Activated CD4-positive, alpha-beta T cell treated with anti-CD3 and anti-CD28 coated beads, Interleukin-10, Interleukin-2, amounts not matched to agents 100 ng/mL and 50 ng/mL, durations not matched to agents 16 hours and 8 hours (primary cell): ENCODE measurements around the gene INPP5D.
"Not testable (repeated sequence)": the region's sequence is repeated elsewhere in the genome, so short reads cannot be mapped to it uniquely, and the experiment has no call there.

Experiments
- DNase-seq: peaks from one replicate; pipeline ENCODE4 v3.0.0-alpha.2; 2020

The INPP5D gene

DNA sequence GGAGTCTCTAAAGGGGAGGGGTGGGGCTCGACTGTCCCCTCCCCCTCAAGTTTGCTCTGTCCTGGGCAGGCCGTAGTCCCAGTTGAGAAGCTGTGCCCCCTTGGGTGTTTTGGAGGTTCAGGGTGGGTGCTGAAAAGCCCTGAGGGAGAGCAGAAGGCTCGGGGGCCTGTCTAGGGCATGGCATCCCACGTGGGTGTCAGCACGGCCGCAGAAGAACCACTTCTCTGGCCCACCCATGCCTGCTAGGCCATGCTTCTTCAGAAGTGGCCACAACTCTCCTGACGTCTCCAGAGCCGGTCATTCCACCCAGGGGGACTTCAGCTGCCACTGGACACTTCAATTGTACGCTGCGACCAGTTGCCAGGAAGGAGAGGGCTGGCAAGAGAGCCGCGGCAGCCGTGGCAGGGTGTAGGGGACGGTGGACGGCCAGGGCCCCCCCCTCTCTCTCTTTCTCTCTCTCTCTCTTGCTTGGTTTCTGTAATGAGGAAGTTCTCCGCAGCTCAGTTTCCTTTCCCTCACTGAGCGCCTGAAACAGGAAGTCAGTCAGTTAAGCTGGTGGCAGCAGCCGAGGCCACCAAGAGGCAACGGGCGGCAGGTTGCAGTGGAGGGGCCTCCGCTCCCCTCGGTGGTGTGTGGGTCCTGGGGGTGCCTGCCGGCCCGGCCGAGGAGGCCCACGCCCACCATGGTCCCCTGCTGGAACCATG, at the start of gene INPP5D:
Gene INPP5D (plus strand): TSS at position 546 of the 704 bp plus-strand sequence. CDS start 137 bp downstream, at position 683.
- peak; percentile 89 for DNase-seq

DNA sequence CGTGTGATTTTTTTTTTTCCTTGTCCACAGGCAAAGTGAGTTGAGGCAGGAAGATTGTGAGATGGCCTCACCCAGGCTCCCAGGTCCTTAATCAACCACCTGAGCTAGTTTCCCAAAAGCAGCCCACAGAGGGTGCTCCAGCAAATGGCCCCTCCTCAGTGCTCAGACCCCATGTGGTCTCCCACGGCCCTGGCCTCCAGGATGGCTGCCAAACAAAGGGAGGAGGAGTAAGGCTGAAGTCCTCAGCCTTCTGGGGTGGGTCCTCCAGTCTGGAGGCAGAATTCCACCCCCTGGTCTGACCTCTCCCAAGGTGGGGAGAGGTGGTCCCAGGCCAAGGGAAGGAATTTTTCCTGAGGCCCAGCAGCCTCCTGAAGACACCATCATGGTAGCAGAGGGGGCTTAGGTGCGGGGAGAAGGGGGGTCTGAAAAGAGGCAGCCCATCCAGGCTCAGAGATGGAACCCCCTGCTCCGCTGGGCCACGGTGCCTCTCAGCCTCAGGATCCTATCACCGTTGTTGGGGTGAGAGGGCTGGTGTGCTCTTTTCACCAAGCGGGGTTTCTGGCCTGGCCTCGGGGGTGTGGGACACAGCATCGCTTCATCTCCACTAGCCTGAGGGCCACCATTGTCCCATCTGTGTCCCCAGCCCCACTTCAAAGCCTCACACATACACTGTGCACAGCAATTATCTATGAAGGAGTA, 49.4 kb upstream of the INPP5D start:
- no peak for DNase-seq

DNA sequence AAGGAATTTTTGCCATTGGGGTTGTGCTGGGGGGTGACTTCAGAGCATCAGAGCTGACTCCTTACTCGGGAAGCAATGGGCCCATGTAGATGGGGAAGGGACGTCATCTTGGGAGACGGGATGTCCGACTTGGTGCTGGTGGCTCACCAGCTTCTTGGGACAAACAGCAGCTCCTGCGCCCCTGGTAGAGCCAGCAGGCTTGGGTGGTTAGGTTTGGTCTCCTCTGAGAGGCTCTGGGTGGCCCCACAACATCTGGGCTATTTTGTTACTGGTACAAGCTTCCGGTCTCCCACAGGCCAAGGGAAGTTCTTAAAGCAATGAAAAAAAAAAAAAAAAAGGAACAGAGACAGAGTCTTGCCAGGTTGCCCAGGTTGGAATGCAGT, 48.9 kb upstream of the INPP5D start:
- DNase-seq, result no peak

DNA sequence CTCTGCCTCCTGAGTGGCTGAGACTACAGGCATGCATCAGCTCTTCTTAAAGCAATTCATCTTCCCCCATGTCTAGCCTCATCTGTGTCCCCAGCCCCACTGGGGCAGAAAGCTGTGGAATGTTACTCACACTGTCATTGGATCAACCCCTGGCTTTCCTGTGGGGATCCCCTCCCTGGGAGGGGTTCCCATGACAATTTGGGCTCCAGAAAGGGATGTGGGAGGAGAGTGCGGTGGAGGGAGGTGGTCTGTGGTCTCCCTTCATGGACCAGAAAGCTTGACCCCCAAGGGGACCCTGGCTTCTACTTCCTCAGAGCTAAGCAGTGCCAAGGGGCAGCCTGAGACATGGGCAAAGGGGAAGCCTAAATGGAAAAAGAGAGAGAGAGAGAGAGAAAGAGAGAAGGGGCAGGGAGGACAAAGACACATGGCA, 48.4 kb upstream of the INPP5D start:
- no peak for DNase-seq

DNA sequence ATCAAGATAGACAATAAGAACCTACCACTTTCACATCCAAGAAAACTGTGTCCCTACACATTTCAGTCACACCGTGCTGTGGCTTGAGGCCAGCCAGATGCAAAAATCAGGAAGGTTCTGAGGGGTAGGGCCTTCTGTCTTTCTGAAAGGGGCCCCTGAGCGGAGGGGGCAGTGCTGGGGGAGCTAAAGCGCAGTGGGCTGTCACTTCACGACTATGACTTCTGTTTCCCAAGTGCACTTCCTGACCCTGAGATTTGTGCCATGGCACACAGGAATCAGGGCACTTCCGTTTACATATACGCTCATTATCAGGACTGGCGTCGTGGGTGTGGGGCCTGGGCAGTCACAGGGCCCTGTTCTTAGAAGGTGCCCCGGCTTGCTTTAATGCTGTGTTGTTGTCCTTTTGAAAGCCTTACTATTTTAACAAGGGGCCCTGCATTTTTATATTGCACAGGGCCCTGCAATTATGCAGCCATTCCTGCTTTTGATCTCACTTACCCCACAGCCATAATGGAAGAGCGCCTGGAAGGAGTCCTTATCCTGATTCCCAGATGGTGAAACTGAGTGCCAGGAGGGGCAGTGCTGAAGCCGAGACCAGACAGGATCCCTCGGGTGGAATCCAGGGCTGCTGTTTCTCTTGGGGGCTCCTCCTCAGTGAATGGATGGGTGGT, 47.7 kb upstream of the INPP5D start:
- DNase-seq, result no peak

DNA sequence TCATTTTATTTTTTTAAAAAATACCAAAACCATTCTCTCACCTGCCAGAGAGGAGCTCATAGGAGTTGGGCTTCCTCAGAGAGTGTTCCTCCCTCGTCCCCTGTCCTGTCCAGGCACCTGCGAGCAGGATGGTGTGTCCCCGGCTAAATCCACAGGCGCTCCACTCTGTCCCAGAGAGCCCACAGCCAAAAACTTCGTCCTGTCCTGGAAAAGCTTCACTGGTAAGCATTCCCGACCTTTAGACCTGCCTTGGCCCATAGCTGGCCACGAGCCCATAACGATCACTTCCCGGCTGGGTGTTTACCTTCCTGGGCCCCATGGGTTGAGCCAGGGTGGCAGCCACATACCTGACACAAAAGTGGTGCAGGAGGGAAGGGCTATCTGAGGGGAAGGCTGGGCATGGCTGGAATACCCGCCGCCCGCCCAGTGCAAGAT, 47.1 kb upstream of the INPP5D start, which contains the start of gene NGEF:
Gene NGEF (minus strand): TSS at position 230 of the 435 bp plus-strand sequence. CDS start 38,366 bp downstream, outside the sequence.
- DNase-seq, result no peak

DNA sequence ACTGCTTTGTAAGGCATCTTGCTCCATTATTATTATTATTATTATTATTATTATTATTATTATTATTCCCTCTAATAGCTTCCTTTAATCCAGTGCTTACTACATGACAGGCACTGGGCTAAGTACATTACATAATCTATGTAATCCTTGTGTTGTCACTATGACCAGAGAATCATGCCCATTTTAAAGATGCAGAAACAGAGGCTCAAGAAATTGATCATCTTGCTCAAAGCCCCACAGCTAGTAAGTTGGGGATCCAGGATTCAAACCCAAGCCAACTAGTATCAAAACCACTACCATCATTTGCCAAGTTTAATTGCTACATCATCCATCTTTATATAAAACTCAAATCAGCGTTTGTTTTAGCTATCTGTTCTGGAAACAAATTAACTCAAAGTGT, 46.5 kb upstream of the INPP5D start:
- no peak for DNase-seq

DNA sequence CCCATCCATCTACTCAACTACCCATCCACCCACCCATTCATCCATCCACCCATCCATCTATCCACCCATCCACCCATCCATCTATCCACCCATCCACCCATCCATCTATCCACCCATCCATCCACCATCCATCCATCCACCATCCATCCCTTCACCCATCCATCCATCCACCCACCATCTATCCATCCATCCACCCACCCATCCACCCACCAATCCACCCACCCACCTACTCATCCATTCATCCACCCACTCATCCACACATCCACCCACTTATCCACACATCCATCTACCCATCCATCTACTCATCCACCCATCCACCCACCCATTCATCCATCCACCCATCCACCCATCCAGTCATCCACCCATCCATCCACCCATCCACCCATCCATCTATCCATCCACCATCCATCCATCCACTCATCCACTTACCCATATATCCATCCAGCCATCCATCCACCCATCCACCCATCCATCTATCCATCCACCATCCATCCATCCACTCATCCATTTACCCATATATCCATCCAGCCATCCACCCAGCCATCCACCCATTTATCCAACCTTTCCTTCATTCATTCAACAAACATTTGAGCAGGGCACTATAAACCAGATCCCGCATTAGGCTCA, 45.0 kb upstream of the INPP5D start:
- DNase-seq, result no peak

DNA sequence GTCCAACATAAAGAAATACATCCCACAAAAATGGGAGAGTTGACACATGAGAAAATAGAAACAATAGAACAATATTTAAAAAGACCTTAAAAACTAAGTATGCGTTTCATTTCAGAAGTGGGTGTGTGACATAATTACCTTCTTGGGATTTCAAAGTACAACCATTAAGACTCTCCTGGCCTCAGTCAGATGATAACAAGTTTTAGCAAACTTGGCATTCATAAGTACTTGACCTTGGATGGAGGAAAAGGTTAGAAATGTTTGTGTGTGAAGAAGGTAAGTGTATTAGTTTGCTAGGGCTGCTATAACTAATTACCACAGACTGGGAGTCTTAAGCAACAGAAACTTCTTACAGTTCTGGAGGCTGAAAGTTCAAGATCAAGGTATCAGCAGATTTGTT, 42.2 kb upstream of the INPP5D start:
- no peak for DNase-seq

DNA sequence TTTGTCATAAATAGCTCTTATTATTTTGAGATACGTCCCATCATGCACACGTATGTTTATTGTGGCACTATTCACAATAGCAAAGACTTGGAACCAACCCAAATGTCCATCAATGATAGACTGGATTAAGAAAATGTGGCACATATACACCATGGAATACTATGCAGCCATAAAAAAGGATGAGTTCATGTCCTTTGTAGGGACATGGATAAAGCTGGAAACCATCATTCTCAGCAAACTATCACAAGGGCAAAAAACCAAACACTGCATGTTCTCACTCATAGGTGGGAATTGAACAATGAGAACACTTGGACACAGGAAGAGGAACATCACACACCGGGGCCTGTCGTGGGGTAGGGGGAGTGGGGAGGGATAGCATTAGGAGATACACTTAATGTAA, 40.5 kb upstream of the INPP5D start:
- not testable (repeated sequence) for DNase-seq

DNA sequence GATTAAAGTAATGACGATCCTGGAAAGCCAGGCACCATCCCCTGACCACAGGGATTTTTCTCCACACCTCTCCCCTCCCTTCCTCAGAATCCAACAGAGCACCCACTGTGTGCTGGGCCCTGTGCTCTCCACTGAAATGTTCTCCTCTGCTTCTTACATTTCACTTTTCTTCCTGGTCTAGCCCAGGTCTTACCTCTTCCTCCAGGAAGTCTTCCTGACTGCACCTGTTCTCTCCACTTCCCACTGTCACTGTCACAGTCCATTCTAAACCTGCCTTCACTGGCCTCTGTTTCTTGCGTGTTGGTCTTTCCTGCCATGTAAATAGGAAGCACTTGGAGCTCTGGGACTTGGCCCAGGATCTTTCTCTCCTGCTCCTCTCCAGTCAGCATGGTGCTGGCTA, 39.7 kb upstream of the INPP5D start:
- no peak for DNase-seq

DNA sequence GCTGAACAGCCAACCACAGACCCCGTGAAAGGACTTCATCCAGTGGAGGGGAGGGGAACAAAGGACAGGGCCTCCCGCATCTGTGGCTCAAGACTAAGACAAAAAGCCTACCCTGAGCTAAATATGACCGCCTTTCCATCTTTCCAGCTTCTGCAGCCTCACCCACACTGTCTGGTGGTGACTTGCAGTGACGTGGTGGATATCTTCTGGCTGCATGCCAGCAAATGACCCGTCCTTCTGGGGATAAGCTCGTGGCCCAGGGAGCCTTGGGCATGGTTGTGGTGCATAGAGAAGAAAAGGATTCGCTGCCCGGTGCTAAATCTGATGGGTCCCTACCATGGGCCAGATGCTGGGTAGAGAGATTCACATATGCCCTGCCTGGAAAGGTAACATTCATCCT, 38.4 kb upstream of the INPP5D start:
- no peak for DNase-seq

DNA sequence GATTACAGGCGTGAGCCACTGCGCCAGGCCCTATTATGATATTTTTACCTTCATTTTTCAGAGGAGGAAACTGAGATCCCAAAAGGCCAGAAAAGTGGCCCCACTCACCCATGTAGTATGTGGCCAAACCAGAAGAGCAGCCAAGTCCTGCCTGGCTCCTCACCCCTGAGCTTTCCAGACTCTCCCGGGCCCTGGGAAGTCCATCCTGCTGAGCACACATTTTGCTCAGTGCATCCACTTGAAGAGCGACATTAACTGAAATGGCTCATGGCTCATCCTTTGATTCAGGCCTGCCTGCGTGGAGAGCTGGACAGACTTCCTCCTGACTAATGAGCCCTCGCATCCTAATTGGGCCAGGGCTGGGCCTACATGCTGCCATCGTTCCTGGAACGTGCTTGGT, 37.6 kb upstream of the INPP5D start:
- no peak for DNase-seq

DNA sequence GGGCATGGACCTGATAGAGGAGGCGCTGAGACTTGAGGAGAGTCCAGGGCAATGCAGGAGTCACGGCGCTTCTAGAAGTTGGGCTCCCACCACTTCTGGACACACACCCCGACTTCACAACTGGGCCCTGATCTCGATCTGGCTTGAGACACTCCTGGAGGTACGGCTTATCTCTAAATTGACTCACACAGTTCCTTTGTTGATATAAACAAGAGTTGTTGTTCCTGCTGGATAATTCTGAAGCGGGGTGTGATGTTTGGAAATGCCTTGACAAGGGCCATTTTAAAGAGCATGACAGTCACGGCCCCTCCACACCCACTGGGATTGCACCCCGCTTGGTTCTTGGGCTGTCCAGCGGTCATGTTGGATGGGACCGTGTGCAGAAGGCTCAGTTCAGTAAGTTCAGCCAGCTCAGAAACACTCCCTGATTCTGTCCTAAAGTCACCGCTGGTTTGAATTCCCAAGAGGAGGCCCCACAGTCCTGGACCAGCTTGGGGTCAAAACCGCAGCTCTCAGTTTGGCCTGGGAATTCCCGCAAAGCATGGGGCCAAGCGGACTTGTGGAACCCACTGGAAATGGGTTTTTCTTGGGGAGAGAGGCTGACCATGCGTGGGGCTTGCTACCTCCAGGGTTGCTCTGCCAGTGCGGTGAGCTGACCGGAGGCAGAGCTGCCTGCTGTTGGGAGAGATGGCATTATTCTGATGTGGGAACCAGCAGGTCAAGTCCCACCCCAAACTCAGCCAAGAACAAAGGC, 37.0 kb upstream of the INPP5D start:
- DNase-seq, result no peak

DNA sequence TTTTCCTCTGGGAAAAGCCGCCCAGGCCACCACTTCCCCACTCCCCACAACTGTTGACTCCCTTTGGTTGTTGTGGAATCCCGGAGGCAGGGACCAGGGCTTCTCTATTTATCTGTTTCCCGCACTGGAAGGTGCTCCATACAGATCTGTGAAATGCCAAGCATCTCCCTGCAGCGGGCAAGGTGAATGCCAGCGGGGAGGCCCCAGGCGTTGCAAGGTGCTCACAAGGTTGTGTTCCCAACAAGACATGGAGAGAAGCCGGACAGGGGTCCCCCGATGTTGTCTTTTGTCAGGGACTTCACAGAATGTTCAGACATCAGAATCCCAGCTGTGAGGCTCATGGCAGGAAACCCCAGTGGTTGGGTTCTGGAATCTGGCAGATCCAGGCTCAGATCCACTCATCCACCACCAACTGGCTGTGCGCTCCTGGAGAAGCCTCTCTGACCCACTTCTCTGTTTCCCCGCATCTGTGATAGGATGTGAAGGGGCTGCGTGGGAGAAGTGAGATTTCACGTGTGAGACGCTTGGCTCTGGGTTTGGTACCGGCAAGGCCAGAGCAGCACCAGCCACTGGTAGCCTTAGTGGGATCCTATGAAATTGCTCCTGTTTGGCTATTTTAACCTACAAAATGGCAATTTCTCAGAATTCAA, 36.3 kb upstream of the INPP5D start:
- no peak for DNase-seq

DNA sequence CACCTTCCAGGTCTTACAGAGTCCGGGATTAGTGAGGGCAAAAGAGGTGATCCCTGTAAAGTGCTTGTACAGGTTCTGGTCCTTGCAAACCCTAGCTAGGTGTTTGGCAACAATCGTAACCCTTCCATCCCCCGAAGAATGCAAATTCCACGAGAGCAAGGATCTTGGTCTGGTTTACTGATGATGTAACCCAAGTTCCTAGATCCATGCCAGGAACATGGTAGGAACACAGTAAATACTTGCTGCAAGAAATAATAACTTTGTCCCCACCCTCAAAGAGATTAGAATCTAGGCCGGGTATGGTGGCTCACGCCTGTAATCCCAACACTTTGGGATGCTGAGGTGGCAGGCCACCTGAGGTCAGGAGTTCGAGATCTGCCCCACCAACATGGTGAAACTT, 34.4 kb upstream of the INPP5D start:
- DNase-seq, result no peak

DNA sequence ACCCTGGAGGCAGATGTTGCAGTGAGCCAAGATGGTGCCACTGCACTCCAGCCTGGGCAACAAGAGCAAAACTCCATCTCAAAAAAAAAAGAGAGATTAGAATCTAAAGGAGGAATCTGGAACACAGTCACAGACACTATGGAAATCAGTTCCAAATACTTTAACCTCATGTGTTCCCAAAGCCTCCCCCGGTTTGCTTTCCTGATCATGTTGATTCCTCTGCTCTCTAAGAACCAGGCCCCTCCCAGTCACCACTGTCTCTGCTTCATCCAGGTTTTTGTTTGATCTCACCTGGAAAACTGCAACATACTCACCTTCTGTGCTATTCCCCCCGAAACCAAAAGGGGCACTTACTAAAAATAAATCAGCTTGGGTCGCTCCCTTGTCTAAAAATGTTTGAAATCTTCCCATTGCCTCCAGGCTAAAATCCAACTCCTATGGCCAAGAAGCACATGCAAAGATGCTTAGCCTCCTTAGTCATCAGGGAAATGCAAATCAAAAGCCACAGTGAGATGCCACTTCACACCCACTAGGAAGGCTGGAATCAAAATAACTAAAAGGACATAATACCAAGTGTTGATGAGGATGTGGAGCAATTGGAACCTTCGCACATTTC, 33.8 kb upstream of the INPP5D start:
- no peak for DNase-seq

DNA sequence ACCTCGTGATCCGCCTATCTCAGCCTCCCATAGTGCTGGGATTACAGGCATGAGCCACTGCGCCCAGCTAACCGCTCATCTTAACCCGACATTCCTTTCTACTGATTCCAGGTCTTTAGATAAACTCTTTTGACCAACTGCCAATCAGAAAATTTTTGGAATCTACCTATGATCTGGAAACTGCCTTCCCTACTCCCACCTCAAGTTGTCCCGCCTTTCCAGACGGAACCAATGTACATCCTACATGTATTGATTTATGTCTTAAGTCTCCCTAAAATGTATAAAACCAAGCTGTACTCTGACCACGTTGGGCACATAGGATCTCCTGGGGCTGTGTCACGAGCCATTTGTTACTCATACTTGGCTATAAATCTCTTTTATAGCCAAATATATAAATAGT, 30.8 kb upstream of the INPP5D start:
- no peak for DNase-seq

DNA sequence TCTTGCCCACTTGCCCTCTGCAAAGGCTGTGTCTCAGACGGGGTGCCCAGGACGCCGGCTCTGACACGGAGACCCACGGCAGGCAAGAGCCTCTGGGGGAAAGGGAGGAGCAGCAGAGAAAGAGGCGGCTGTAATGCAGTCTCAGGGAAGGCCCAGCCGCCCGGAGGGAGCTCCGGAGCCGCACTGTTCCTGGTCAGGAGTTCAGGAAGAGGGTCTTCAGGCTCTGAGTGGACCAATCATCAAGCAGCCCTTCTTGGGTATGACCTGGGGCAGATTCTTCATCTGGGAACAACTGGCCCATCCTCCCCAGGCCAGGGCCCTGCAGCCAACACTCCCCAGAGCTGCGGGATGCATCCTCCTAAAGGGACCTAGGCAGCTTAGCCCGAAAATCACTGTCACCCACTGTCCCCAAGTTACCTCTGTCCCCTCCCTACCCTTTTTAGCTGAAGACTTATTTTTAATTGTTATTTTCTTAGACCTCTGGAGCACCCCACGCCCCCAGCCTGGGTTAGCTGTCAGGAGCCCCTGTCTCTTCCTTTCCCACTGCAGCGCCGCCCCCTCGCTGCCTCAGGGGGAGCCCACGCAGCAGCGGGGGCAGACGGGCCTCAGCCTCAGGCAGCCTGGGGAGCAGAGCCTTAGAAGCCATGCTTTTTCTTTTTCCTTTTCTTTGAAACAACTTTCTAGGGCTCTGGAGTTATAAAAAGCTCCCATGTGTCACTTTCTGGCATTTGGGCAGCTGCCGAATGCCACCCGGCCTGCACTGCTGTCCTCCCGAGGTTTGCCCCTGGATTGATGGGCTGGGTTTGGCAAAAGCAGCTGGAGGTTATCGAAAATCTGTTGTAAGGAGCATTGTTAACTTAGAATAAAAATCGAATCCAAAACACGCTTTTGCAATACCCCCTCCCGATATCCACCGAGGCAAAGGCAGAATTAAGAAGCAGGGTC, 28.3 kb upstream of the INPP5D start:
- DNase-seq, result no peak

DNA sequence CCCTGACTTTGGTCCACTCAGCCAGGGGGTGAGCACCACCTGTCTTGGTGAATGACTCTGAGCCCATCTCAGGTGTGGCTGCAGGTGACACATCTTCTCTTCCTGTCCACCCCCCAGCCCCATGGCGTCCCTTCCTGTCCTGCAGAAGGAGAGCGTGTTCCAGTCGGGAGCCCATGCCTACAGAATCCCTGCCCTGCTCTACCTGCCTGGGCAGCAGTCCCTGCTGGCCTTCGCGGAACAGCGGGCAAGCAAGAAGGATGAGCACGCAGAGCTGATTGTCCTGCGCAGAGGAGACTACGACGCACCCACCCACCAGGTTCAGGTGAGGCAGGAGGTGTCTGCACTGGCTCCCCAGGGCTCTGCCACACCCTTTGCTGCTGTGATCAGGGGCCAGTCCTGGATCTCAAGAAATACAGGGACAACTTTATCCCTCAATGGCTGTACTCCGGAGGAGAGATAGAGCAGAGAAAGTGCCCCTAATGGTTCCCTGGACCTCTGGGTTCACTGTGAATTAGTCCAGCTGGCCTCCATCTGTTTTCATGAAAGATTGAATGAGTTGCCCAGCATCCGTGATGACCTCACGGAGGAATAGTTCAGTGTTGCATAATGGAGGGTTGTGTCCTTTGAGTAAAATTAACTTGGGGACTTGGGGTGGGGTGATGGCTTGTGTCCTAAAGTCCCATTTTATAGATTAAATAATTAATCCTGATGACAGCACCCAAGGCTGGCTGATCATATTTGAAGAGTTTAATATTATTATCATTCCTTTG, 27.4 kb upstream of the INPP5D start, which contains the start of gene NEU2:
Gene NEU2 (plus strand): TSS at position 122 of the 770 bp plus-strand sequence. CDS start 0 bp downstream, at position 122.
- no peak for DNase-seq
